GM04504 (cell line): ENCODE results near the gene BLOC1S1.

Experiments used
- DNase-seq: peaks from one replicate; pipeline ENCODE4 v3.0.0-alpha.2; 2012; ENCODE audit warnings: low read depth

The BLOC1S1 gene

DNA sequence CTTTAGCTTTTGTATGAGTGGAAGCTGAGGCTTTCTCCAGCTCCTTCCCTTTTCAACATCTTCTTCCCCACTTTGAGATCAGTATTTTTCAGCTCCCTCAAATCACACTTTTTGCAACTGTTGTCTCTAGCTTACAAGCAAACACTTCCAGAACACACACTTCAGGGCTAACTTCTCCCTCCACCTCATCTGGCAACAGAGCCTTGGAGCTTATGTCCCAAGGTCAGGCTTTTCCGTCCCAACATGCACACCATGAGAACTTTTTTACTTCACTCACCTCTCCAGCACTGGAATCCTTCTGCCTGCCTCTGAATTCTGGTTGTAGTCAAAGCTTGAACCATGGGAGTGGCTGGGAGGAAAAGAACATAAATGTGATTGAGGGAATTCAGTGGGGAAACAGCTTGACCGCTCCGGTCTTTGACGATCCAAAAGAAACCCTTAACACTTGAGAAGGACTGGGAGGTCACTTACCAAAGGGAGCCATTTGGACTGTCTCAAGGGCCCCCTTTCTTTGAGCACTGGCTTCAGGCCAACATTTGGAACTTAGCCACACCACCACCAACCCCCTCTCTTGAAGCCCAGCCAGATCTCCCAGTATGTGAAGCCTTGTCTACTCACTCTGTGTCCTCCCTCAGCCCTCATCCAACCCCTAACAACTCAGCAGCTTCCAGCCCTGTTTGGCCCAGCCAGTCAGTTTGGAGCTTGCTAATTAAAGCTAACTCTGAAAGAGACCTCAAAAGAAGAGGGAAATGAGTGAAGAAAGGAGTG is 3.9 kb upstream of the BLOC1S1 start:
- no peak for DNase-seq

DNA sequence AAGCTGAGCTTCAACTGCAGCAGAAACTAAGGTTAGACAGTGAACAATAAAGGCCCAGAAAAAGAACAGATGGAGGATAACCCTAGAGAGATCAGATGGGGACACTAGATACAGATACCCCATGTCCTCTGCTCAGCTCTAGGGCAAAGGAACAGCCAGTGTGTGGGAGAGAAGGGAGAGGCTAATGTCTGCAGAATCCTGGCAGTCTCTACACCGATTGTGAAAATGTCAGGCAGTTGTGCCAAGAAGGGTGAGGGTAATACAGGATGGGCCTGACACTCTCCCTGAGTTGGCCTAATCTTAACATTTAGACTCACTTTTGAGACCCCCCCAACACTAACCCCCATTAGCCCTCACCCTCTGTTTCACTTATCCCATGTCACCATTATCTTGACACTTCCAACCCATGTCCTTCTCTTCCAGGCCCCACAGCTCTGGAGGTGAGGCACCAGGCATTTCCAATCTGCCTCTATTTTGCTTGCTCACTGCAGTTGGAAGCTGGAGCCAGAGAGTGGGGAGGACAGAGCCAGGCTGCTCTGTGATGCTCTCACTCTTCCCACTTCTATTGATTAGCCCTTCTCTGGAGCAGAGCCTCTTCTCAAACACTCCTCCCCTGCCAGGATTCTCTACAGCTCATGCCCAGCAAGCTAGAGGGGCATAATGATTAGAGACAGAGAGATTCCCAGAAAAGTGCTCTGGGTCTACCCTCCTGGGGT is 3.0 kb upstream of the BLOC1S1 start:
- DNase-seq, result no peak

DNA sequence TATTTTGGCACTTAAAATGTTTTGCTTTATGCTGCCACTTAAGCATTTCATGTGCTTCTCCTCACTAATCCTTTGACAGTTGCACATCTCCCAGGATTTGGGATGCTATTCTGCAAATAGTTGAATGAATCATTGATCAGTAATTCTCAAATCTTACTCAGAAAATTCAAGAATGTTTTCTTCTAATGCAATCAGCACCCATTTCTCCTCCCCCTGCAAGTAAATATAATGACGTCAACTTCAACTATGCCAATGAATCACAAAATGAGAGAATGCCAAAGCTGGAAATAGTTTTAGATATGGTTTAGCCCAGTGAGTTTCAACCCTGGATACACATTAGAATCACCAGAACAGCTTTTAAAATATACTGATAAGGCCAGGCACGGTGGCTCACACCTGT is 2.1 kb upstream of the BLOC1S1 start:
- DNase-seq, result peak; percentile 56

DNA sequence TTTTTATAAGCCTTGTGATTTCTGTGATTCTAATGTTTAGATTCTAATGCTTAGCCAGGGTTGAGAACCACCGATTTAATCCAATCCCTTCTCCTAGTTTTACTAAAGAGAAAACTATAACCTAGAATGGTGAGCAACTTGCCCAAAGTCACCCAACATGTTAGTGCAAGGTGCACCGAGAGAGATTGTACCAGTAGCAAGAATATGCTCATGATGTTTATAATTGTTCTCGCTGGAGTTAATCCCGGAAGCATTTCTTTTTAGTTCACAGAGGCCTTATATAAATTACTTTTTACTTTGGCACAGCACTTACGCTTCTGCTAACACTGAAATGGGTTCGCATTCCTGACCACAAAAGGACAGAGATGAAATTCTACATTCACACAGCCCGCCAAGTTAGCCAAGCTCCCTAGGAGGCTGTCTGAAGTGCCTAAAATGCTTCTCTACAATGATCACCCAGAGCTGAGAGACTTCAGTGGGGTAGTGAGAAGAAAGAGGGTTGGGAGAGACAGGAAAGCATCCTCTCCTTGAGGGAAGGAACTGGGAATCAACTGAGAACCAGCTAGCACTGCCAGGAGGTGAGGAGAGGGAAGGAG is 579 bp upstream of the BLOC1S1 start:
- no peak for DNase-seq

DNA sequence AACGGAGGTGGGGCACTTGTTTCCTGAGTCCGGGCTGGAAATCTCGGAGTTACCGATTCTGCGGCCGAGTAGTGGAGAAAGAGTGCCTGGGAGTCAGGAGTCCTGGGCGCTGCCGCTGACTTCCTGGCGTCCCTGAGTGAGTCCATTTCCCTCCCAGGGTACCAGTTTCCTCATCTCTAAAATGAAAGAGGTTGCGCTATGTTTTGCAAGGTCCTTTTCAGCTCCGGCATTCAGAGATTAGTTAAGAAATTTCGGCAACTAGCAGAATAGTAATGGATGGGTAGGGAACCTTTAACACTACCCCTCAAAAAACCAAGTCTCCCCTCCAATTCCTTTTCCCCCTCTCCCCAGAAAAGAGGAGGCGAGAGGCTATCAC is 724 bp downstream of the BLOC1S1 start:
- DNase-seq, result no peak

DNA sequence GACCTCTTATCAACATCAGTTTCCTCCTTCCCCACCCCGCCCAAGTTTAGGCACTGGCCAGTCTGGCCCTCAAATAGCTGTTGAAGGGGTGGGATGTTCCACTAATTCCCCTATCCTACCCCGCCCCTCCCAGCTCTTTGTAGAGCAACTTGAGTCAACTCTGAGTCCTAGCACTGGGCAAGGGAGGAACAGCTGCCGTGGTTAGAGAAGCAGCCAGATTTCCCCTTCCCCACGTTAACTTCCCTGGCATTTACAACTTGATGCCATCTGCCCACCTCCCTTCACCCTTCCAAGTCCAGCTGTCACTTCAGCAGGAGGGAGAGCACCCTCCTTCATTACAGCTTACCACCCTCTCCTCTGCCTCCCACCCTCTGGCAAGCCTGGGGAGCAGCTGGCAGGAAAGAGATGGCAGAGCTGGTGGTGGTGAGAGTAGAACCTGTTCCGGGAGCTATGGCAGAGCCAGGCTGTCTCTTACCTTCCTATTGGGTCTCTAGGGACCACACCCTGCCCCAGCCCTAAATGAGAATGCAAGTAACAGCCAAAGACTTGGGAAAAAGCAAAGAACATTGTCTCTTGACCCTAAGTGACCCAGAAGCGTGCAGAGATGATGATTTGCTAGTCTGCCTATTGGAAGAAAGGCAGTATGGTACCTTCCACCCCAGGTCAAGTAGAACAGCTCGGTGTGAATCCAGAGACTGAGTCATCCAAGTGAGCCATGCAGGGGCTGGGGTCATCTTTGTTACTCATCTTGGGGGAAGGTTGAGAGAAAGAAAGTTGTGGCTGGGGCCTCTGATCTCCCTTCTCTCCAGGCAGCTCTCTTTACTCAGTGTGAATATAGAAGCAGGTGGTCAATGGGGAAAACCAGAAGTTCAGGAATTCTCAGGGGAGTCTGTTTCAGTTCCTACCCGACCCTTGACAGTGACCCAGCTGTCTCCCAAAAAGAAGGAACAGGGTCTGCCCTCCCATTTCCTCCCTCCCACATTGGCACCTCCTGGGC is 1.5 kb downstream of the BLOC1S1 start:
- DNase-seq, result no peak

DNA sequence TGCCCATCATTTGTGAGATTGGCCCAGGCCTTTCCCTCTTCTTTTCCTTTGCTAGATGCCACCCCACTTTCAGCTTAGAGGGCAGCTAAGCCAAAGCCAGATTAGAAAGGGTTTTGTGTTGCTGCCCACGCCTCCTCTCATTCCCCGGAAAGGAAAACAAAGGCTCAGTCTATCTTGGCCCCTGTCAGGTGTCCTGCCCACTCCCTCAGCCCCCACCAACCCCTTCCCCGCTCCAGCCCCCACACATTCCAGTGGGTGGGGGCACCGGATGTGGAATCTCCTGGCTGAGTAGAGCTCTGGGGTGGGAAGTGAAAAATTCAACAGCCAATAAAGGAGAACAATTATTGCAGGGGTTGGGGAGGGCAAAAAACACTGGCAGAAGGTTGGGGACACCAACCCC is 2.2 kb downstream of the BLOC1S1 start:
- no peak for DNase-seq

DNA sequence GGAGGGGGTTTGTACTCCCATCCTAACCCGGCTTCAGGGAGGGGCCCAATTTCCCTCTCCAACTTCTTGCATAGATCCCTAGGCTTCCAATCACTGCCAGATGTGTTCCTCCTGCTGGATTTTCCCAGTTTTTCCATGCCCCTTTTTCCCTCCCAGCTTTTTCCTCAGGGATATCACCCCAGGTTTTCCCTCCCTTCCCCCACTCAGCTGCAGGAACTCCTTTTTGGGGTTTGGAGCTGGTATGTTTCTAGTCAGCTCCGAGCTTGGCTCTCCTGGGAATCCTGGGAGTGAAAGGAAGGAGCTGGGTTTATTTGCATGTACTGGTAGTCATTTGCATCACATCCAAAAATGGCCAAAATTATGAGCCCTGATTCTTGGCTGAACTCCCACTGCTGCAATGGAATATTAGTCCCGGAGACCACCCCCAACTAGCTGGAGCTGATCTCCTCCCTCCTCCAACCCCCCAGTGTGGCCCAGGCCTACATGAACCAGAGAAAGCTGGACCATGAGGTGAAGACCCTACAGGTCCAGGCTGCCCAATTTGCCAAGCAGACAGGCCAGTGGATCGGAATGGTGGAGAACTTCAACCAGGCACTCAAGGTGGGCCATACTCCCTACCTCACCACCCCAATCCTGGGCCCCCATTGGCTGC is 2.9 kb downstream of the BLOC1S1 start:
- no peak for DNase-seq

DNA sequence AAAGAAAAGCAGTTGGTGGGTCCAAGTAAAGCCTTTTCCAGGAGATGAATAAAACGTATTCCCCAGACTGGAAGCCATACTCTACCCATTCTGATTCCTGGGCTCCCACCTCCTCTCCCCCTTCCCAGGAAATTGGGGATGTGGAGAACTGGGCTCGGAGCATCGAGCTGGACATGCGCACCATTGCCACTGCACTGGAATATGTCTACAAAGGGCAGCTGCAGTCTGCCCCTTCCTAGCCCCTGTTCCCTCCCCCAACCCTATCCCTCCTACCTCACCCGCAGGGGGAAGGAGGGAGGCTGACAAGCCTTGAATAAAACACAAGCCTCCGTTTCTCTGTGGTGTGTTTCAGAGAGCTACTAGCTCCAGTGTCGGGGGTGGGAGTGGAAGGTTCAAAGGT is 3.5 kb downstream of the BLOC1S1 start:
- no peak for DNase-seq

DNA sequence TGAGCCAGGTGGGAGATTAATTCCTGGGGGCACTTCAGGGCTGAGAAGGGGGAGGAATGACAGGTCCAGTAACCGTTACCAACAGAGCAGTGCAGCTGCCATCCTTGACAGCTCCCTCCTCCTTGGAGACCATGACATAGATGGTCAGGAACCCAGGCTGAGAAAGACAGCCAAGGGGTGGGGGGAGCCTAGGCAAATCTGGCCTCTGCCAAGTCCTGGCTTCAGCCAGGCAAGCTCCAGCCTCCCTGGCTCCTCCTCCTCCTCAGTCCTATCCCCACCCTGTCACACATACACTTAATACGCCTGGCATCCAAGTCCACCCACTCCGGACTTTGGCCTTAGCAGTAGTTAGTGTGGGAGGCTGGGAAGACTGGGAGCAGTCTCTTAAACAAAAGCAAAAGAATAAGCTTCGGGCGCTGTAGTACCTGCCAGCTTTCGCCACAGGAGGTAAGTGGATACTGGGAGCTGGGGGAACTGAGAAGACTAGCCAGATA is 4.3 kb downstream of the BLOC1S1 start, which contains the start of gene RDH5:
RDH5 (plus strand) TSS at position 323 of the 494 bp plus-strand sequence. CDS start 792 bp downstream, outside the sequence.
- DNase-seq, result no peak

DNA sequence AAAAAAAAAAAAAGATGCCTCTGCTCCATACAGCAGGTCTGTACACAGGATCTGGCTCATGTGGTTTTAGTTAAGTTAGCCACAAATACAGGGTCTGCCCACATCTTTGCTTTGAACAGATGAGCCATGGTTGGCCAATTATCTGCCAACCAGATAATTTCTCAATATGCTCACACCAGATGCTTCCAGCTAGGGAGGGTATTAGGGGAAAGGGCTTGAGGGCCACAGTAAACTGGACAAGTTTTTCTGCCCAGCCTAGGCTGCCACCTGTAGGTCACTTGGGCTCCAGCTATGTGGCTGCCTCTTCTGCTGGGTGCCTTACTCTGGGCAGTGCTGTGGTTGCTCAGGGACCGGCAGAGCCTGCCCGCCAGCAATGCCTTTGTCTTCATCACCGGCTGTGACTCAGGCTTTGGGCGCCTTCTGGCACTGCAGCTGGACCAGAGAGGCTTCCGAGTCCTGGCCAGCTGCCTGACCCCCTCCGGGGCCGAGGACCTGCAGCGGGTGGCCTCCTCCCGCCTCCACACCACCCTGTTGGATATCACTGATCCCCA is 5.1 kb downstream of the BLOC1S1 start:
- peak; percentile 87 for DNase-seq

DNA sequence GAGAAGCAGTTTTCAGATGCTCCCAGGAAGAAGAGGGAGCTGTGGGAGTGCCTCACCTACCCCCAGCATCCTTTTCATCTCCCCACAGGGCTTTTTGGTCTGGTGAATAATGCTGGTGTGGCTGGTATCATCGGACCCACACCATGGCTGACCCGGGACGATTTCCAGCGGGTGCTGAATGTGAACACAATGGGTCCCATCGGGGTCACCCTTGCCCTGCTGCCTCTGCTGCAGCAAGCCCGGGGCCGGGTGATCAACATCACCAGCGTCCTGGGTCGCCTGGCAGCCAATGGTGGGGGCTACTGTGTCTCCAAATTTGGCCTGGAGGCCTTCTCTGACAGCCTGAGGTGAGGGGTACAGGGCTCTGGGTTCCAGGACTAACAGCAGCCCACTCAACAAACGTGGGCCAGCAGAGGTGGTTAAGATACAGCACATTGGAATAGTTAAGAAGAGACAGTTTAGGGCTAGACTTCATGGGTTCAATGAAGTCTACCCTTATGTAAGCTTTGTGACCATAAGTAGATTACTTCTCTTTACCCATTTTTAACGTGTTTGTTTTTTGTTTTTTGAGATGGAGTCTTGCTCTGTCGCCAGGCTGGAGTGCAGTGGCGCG is 5.9 kb downstream of the BLOC1S1 start:
- DNase-seq, result no peak

DNA sequence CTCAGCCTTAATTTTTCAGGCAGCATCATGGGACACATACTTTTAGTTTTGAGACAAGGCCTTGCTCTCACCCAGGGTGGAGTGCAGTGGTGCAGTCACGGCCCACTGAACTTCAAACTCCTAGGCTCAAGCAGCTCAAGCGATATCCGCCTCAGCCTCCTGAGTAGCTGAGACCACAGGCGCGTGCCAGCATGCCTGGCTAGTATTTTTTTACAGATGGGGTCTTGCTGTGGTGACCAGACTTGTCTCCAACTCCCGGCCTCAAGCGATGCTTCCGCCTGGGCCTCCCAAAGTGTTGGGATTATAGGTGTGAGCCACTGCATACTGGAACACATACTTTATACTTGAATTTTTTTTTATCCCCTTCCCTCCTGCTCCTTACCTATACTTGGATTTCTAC is 7.1 kb downstream of the BLOC1S1 start:
- no peak for DNase-seq

DNA sequence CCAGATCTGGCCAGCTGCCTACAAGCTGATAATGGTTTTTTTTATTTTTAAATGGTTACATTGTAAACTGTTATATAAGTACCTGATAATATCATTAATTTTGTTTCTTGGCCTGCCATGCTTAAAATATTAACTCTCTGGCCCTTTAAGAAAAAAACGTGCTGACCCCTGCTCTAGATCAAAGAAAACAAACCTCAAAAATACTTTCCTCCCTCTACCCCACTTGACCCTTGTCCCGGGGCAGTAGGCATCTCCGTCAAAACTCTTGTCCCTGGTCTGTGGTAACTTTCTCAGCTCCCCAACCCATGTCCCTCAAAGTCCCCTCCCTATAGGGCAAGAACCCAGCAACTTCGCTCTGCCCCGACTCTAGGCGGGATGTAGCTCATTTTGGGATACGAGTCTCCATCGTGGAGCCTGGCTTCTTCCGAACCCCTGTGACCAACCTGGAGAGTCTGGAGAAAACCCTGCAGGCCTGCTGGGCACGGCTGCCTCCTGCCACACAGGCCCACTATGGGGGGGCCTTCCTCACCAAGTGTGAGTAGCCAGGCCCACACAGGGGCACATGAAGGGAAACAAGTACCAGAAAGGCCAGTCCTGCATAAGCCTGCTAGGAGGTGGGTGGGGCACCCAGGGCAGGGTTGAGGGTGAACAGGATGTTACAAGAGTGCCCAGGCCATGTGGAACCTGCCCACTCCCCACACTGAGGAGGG is 7.8 kb downstream of the BLOC1S1 start:
- no peak for DNase-seq

DNA sequence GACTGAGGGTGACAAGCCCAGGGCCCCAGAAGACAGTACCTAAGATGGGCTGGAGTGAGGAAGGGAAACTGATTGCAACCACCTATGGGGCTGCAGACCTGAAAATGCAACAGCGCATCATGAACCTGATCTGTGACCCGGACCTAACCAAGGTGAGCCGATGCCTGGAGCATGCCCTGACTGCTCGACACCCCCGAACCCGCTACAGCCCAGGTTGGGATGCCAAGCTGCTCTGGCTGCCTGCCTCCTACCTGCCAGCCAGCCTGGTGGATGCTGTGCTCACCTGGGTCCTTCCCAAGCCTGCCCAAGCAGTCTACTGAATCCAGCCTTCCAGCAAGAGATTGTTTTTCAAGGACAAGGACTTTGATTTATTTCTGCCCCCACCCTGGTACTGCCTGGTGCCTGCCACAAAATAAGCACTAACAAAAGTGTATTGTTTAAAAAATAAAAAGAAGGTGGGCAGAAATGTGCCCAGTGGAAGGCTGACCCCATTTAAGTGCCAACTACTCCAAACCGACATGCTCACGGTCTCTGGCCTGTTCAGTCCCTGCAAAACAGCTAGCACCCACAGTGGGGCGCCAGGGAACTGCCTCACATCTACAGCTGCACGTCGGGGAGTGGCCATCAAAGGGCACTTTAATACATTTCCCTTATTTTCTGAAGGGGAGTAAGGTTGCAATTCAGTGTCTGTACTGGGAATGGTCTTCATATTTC is 8.5 kb downstream of the BLOC1S1 start:
- no peak for DNase-seq

DNA sequence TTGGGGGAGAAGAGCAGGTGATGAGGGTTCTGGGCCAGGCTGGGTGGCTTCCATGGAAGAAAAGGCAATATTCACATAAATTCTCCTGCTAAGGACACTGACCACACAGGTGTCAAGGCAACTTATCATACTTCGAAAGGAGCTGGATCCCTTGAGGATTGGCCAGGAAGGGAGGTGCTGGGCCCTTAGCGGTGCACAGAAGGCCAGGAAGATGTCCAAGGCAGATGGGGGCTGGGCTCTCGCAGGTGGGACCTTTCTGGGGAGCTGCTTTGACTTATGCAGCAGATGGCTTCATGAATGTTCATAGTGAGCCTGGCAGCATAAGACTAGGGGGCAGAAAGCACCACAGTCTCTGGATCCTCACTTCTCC is 9.1 kb downstream of the BLOC1S1 start:
- no peak for DNase-seq

DNA sequence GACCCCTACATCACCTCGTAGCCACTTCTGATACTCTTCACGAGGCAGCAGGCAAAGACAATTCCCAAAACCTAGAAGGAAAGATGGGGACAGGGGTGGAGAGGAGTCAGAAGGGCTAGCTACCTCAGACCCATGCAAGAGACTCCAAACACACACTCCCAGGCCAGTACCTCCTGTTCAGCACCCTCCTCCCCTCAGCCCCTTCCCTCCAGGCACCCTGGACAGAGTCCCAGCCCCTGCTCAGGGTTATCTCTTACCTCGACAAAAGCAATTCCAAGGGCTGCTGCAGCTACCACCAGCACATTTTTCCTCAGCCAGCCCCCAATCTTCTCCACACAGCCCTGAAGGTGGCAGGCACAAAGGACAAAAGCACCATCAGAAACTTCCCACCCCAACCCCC is 9.7 kb downstream of the BLOC1S1 start:
- no peak for DNase-seq

DNA sequence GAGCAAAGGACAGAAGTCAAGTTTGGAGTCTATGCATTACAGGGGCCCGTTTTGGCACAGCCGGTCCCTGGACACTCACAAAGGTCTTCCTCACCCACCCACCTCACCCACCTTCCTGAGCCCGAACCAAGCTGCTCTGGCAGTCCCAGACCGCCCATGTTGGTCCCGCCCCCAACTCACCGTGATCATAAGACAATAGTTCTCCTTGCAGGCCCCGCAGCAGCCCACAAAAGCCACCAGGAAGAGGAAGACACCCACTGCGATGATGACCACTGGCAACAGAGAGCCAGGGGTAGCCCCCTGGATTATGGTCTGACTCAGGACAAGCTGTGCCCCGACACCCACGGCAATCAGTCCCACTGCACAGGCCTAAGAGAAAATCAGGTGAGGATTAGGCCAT is 11.1 kb downstream of the BLOC1S1 start:
- DNase-seq, result no peak

DNA sequence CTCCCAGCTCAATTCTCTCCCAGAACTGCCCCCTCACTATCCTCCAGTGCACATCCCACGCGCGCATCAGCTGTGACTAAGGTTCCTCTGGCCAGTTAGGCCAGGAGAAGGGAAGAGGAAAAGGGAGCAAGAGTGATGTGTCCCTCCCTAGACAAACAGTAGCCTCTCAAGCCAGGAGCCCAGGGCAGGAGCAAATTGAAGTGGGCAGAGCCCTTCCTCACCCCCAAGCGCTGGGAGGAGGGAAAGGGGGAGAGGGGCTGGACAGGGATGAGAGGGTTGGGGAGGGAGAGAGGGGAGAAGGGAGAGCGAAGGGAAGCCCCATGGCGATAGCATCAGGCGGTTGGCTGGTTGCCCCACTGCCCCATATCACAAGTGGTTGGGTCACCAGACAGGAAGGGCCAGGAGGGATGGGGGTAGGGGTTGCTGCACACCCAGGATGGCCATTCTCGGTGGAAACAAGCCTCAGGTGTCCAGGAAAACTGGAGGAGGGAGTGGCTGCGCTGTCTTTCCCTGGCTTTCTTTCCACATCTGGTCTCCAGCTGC is 11.9 kb downstream of the BLOC1S1 start:
- no peak for DNase-seq
